Stimulated activated CD4-positive, alpha-beta T cell treated with anti-CD3 and anti-CD28 coated beads, Interleukin-4, amount 100 ng/mL, for 24 hours (primary cell): ENCODE data around the gene F5.
A peak's percentile ranks its signal among the peaks of the same experiment; 100 is the strongest.

ENCODE experiments used
- DNase-seq: peaks from one replicate; pipeline ENCODE4 v3.0.0-alpha.2; 2020

The F5 gene

GRCh38 chr1:169586395-169587255 lies at the start of gene F5:
Gene F5 (minus strand): TSS chr1:169586481. CDS start chr1:169586386, 95 bp downstream.
- DNase-seq = peak; percentile 83

- DNase-seq = no peak
Measured at GRCh38 chr1:169634877-169635276, 48.6 kb upstream of the F5 start.

- no peak for DNase-seq
Measured at GRCh38 chr1:169634145-169634544, 47.9 kb upstream of the F5 start.

- no peak for DNase-seq
Measured at GRCh38 chr1:169631249-169631648, 45.0 kb upstream of the F5 start.

GRCh38 chr1:169630006-169630405 lies 43.7 kb upstream of the F5 start, which contains the start of gene SELP:
Gene SELP (minus strand): TSS chr1:169630124. CDS start chr1:169630074, 50 bp downstream.
- DNase-seq = no peak

- no peak for DNase-seq
Measured at GRCh38 chr1:169624912-169625311, 38.6 kb upstream of the F5 start.

GRCh38 chr1:169624122-169624521 lies 37.8 kb upstream of the F5 start:
- no peak for DNase-seq

GRCh38 chr1:169623132-169623926 lies 37.0 kb upstream of the F5 start:
- no peak for DNase-seq

- no peak for DNase-seq
Measured at GRCh38 chr1:169620565-169620964, 34.3 kb upstream of the F5 start.

- DNase-seq = no peak
Measured at GRCh38 chr1:169618367-169618766, 32.1 kb upstream of the F5 start.

GRCh38 chr1:169615803-169616202 lies 29.5 kb upstream of the F5 start:
- DNase-seq = no peak

GRCh38 chr1:169610858-169611257 lies 24.6 kb upstream of the F5 start:
- no peak for DNase-seq

GRCh38 chr1:169610108-169610507 lies 23.8 kb upstream of the F5 start:
- no peak for DNase-seq

- no peak for DNase-seq
Measured at GRCh38 chr1:169608226-169608625, 21.9 kb upstream of the F5 start.

- peak; percentile 23 for DNase-seq
Measured at GRCh38 chr1:169604781-169605560, 18.7 kb upstream of the F5 start.

- DNase-seq = no peak
Measured at GRCh38 chr1:169601096-169601881, 15.0 kb upstream of the F5 start.

GRCh38 chr1:169595764-169596711 lies 9.8 kb upstream of the F5 start:
- peak; percentile 8 for DNase-seq

GRCh38 chr1:169594391-169594790 lies 8.1 kb upstream of the F5 start:
- DNase-seq = peak; percentile 54

GRCh38 chr1:169590932-169591331 lies 4.7 kb upstream of the F5 start:
- peak; percentile 12 for DNase-seq

GRCh38 chr1:169588785-169589485 lies 2.7 kb upstream of the F5 start:
- peak; percentile 44 for DNase-seq
